Stimulated activated CD8-positive, alpha-beta memory T cell treated with anti-CD3 and anti-CD28 coated beads, Interleukin-4, amount 100 ng/mL, for 4 hours (primary cell): ENCODE data around the gene BAAT.

ENCODE experiments used
- DNase-seq, 2 donors: peaks; one replicate each; pipeline ENCODE4 v3.0.0-alpha.2; 2020; ENCODE audit warnings: low read depth in 2 of 2, low spot score in 1 of 2

Gene BAAT

GRCh38 chr9:101324245-101324804, 60.5 kb downstream of the BAAT start:
- DNase-seq, result no peak

- no peak for DNase-seq
These were observed 61.7 kb downstream of the BAAT start for GRCh38 chr9:101323129-101323528.

- no peak for DNase-seq
These were observed 67.1 kb downstream of the BAAT start for GRCh38 chr9:101317735-101318134.

- no peak for DNase-seq
These were observed 69.7 kb downstream of the BAAT start for GRCh38 chr9:101315112-101315450.

- DNase-seq, result no peak
These were observed 72.1 kb downstream of the BAAT start for GRCh38 chr9:101312661-101313060.

GRCh38 chr9:101311758-101312420, 72.9 kb downstream of the BAAT start:
- DNase-seq, result no peak

GRCh38 chr9:101311191-101311590, 73.6 kb downstream of the BAAT start:
- no peak for DNase-seq
